ENCODE results near the gene TMEM39B. TPM values are rescaled to one million over a fixed set of nuclear protein-coding genes. Genes with fewer than 3 reads are reported as not detected.
"Not testable (repeated sequence)": the region's sequence is repeated elsewhere in the genome, so short reads cannot be mapped to it uniquely, and the experiment has no call there.

TMEM39B gene
- polyA plus RNA-seq, 1 donor from 2014 or later: 18.1 TPM

DNA sequence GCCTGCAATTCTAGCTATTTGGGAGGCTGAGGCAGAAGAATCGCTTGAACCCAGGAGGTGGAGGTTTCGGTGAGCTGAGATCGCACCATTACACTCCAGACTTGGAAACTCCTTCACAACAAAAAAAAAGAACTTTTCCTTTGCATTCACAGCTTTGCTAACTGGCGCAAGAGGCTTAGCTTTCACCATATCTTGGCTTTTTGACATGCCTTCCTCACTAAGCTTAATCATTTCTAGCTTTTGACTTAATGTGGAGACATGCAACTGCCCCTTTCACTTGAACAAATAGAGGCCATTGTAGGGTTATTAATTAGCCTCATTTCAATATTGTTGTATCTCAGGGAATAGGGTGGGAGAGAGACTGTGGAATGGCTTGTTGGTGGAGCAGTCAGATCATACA lies 43.8 kb downstream of the TMEM39B start:
- no peaks in the 10 kb centered on the region for H3K9me2 ChIP-seq (ENCODE audit: insufficient read depth, low read length)
- no peaks in the 10 kb centered on the region for H3K36me3 ChIP-seq (ENCODE audit: insufficient read depth, low read length)
- no peaks in the 10 kb centered on the region for H3K27me3 ChIP-seq (ENCODE audit: insufficient read depth, low read depth, low read length)
- H3K9me3 ChIP-seq (ENCODE audit: low read length): no peaks in the 10 kb centered on the region
- no peak overlapping the region for H3K27ac ChIP-seq (ENCODE audit: low read length)
- H3K4me3 ChIP-seq (ENCODE audit: low read length): no peak overlapping the region
- no peaks in the 10 kb centered on the region for H3F3A ChIP-seq (ENCODE audit: insufficient read depth, low read length, poor library complexity, severe bottlenecking)
- no peak overlapping the region for H3K4me2 ChIP-seq (ENCODE audit: low read length)
- H3K79me2 ChIP-seq (replicated peaks; ENCODE audit: insufficient read depth, low read length): peaks cover 52% of the 10 kb centered on the region
- no peak overlapping the region for H2AFZ ChIP-seq (ENCODE audit: low read depth, low read length)
- TF ChIP-seq, protein P1, sequence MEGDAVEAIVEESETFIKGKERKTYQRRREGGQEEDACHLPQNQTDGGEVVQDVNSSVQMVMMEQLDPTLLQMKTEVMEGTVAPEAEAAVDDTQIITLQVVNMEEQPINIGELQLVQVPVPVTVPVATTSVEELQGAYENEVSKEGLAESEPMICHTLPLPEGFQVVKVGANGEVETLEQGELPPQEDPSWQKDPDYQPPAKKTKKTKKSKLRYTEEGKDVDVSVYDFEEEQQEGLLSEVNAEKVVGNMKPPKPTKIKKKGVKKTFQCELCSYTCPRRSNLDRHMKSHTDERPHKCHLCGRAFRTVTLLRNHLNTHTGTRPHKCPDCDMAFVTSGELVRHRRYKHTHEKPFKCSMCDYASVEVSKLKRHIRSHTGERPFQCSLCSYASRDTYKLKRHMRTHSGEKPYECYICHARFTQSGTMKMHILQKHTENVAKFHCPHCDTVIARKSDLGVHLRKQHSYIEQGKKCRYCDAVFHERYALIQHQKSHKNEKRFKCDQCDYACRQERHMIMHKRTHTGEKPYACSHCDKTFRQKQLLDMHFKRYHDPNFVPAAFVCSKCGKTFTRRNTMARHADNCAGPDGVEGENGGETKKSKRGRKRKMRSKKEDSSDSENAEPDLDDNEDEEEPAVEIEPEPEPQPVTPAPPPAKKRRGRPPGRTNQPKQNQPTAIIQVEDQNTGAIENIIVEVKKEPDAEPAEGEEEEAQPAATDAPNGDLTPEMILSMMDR (IDR thresholded peaks at IDR 0.05; ENCODE audit: poor library complexity, severe bottlenecking): no peak
- TF ChIP-seq REST (IDR thresholded peaks at IDR 0.05; ENCODE audit: borderline replicate concordance) (no peak), POLR2AphosphoS5 (IDR thresholded peaks at IDR 0.05) (no peak), SMC3 (conservative IDR thresholded peaks at IDR 0.05; ENCODE audit: poor library complexity) (no peak), EP300 (conservative IDR thresholded peaks at IDR 0.05; ENCODE audit: poor library complexity, severe bottlenecking) (no peak), TAF1 (IDR thresholded peaks at IDR 0.05; ENCODE audit: low read depth) (no peak), RAD21 (conservative IDR thresholded peaks at IDR 0.05) (no peak), MXI1 (conservative IDR thresholded peaks at IDR 0.05; ENCODE audit: poor library complexity, severe bottlenecking) (no peak), EZH2 (IDR thresholded peaks at IDR 0.05; ENCODE audit: borderline replicate concordance, insufficient read depth, low read length, poor library complexity, severe bottlenecking) (no peak)
- H4K20me1 ChIP-seq (ENCODE audit: insufficient read depth): no peaks in the 10 kb centered on the region
- no peak overlapping the region for H3K9ac ChIP-seq (ENCODE audit: low read length)

- Histone ChIP-seq H3K9me3 (ENCODE audit: low read length) (no peaks in the 10 kb centered on the region), H3K79me2 (replicated peaks; ENCODE audit: insufficient read depth, low read length) (peaks cover 25% of the 10 kb centered on the region), H3F3A (ENCODE audit: insufficient read depth, low read length, poor library complexity, severe bottlenecking) (peaks cover 3% of the 10 kb centered on the region), H3K36me3 (ENCODE audit: insufficient read depth, low read length) (no peaks in the 10 kb centered on the region), H3K27me3 (ENCODE audit: insufficient read depth, low read depth, low read length) (no peaks in the 10 kb centered on the region), H2AFZ (ENCODE audit: low read depth, low read length) (no peak overlapping the region), H4K20me1 (ENCODE audit: insufficient read depth) (no peaks in the 10 kb centered on the region), H3K4me2 (ENCODE audit: low read length) (no peak overlapping the region), H3K9me2 (ENCODE audit: insufficient read depth, low read length) (no peaks in the 10 kb centered on the region), H3K27ac (ENCODE audit: low read length) (no peak overlapping the region), H3K4me3 (ENCODE audit: low read length) (no peak overlapping the region), H3K9ac (ENCODE audit: low read length) (no peak overlapping the region)
- TF ChIP-seq RAD21 (conservative IDR thresholded peaks at IDR 0.05) (no peak), POLR2AphosphoS5 (IDR thresholded peaks at IDR 0.05) (no peak), EP300 (conservative IDR thresholded peaks at IDR 0.05; ENCODE audit: poor library complexity, severe bottlenecking) (no peak), REST (IDR thresholded peaks at IDR 0.05; ENCODE audit: borderline replicate concordance) (no peak), EZH2 (IDR thresholded peaks at IDR 0.05; ENCODE audit: borderline replicate concordance, insufficient read depth, low read length, poor library complexity, severe bottlenecking) (no peak)
- TF ChIP-seq, protein P1 (IDR thresholded peaks at IDR 0.05; ENCODE audit: poor library complexity, severe bottlenecking): no peak
Measured at GRCh38 chr1:32122151-32122550, 49.4 kb downstream of the TMEM39B start.

DNA sequence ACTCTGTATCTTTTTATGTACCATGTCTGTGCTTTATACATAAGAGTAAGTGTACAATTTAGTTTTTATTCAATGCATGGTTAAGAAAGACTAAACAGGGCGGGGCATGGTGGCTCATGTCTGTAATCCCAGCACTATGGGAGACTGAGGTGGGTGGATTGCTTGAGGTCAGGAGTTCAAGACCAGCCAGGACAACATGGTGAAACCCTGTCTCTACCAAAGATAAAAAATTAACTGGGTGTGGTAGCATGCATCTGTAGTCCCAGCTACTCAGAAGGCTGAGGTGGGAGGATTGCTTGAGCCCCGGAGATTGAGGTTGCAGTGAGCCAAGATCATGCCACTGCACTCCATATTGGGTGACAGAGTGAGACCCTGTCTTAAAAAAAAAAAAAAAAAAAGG lies 50.6 kb downstream of the TMEM39B start:
- not testable (repeated sequence) for H3K27me3 ChIP-seq (ENCODE audit: insufficient read depth, low read depth, low read length); H3K4me3 ChIP-seq (ENCODE audit: low read length); H3K9ac ChIP-seq (ENCODE audit: low read length); H3K36me3 ChIP-seq (ENCODE audit: insufficient read depth, low read length); H3K9me2 ChIP-seq (ENCODE audit: insufficient read depth, low read length); H3K4me2 ChIP-seq (ENCODE audit: low read length); H4K20me1 ChIP-seq (ENCODE audit: insufficient read depth); H3K27ac ChIP-seq (ENCODE audit: low read length); H3F3A ChIP-seq (ENCODE audit: insufficient read depth, low read length, poor library complexity, severe bottlenecking); H3K9me3 ChIP-seq (ENCODE audit: low read length); H2AFZ ChIP-seq (ENCODE audit: low read depth, low read length)
- H3K79me2 ChIP-seq (replicated peaks; ENCODE audit: insufficient read depth, low read length): peaks cover 21% of the 10 kb centered on the region
